COLO668 (cell line): ENCODE results near the gene CRABP2.

Experiments used
- DNase-seq: peaks from one replicate; lab custom pipeline; 2025; ENCODE audit not compliant: unreplicated experiment; lab: John Stamatoyannopoulos, UW

CRABP2 gene

GRCh38 chr1:156742017-156742416, 36.6 kb upstream of the CRABP2 start:
- no peak for DNase-seq

DNA sequence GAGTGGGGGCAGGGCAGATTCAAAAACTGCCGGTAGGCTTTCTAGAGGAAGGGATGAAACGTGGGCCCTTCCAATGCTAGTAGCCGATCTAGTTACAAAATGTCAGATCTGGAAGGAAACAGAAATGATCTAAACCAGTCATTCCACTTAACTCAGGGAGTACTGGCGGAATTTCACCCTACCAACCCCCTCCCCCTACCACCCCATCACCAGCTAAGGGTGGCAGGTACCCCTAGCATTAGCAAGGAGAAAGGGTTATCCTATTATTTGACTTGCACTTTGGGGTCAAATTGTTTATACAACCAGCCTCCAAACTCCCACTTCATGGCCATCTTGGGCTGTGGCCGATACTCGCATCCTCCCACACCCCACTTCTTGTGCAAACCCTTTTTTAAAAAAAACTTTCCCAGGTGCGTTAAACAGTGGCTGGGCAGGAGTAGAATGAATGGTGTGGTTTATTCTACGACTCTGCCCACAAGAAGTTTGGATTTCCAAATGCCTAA, 36.1 kb upstream of the CRABP2 start:
- DNase-seq, result no peak

DNA sequence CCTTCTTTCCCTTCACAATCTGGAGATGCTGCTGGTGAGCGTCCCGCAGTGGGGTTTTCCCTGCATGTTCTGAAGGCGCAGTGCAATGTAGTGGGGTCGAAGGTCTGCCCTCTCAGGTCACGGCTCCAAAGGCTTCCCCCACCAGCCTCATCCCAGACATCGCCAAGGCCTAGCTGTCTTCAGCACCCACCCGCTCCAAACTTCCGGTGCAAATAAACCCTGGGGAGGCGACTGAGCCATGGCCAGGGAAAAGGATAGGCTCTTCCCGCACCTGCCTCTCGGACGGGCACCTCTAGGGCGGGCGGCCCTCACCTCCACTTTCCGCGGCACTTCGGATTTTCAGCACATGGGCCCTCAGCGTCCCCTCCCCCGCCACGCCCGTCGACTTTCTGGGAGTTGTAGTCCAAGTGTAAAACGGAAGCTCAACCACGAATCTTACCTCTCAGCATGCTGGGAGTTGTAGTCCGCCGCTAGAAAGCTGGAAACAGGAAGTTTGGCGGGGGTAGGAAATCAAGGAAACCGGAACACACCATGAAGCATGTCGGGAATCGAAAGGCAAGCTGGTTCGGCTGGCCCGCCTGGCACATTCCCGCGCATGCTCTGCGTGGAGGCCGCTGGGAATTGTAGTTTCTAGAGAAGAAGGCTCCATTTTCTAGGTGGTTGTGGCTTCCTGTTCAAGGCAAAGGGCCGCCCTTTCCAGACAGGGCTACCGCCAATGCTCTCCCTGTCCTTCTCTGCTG, 35.5 kb upstream of the CRABP2 start, which contains the start of gene MRPL24:
TSS of gene MRPL24 (minus strand) at position 348 of the 740 bp plus-strand sequence. CDS start 2,384 bp downstream, outside the sequence.
- peak; percentile 98 for DNase-seq

DNA sequence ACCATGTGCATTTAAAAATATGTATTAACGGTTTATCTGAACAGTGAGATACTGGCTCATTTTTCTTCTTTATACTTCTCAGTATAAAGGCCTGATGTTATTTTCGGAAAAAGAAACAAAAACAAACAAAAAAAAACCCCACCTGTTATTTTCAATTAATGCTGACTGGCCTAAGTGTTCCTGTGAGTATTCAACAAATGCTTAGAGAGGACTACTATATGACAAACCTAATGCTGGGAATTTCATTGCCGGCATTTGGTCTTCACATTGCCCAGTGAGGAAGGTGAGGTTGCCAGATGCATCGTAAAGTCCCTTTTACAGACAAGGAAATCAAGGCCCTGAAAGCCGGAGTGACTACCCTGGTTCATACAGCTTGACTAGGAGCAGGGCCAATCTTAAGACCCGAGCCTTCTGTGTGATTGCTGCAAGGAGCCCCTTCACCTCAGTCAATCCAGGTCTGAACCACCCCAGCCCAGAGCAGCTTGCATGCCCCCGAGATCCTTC, 34.9 kb upstream of the CRABP2 start:
- DNase-seq, result no peak

- no peak for DNase-seq
Measured at GRCh38 chr1:156738916-156739315, 33.5 kb upstream of the CRABP2 start.

GRCh38 chr1:156738407-156738806, 33.0 kb upstream of the CRABP2 start:
- no peak for DNase-seq

DNA sequence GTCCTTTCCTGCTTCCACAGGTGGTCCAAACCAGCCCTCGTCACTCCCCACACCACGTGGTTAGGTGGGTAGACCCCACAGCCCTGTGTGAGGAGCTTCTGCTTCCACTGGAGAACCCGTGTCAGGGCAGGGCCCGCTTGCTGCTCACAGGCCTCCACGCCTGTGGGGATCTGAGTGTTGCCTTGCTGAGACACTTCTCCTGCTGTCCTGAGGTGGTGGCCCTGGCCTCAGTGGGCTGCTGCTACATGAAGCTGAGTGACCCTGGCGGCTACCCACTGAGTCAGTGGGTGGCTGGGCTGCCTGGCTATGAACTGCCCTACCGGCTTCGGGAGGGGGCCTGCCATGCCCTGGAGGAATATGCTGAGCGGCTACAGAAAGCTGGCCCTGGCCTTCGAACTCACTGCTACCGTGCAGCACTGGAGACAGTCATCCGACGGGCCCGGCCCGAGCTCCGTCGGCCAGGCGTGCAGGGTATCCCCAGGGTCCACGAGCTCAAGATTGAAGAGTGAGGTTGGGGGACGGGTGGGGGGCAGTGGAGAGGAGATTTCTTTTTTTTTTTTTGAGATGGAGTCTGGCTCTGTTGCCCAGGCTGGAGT, 28.7 kb upstream of the CRABP2 start:
- DNase-seq, result no peak

GRCh38 chr1:156728599-156729462, 23.4 kb upstream of the CRABP2 start, which contains the start of gene ISG20L2:
ISG20L2 (minus strand) TSS chr1:156728766; CDS start chr1:156727652, 1,114 bp downstream.
- DNase-seq, result peak; percentile 98

GRCh38 chr1:156727926-156728598, 22.7 kb upstream of the CRABP2 start, which contains the start of gene METTL25B:
METTL25B (plus strand) TSS chr1:156728469; CDS start chr1:156729105, 636 bp downstream.
- peak; percentile 94 for DNase-seq

DNA sequence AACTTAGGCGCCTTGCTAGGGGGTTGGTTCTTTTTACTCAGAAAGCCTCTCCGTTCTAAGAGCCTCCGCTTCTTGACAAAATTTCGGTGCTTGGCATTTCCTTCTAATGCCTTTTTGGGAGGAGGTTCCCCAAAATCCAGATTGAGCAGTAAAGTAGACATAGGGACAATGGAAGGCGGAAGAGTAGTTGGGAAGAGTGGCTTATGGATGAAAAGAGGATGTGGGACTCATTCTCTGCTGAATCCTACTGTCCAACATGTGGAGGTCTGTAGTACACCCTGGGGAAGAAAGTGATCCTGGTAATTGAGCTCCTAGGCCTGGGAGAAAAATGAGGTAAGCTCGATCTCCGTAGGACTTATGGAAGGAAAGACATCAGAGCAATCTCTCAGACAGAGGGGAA, 22.1 kb upstream of the CRABP2 start:
- DNase-seq, result no peak

DNA sequence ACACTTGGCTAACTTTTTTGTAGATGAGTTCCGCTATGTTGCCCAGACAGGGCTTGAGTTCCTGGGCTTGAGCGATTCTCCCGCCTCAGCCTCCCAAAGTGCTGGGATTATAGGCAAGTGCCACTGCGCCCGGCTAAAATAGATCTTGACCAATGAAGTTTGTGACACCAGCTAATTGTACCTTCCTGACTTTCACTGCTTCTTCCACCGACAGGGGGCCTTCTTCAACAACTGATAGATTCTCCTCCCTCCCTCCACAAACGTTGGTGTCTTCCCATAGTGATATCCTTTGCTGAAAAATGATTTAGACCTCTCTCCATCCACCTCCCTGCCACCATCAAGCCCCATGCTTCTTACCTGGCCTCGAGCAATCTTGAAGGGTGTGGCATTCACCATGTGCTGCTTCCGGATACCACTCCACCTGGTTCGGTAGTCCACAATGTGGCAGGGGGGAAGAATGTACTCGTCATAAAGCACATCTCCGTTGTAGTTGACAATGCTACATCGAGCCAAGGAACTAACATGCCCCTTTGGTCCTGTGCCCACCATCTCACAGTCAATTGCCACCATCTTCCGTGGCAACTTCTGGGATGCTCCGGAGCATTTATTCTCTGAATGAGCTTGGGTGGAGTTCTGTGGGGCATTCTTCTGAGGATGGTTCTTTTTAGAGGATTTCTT, 21.3 kb upstream of the CRABP2 start:
- DNase-seq, result peak; percentile 66

DNA sequence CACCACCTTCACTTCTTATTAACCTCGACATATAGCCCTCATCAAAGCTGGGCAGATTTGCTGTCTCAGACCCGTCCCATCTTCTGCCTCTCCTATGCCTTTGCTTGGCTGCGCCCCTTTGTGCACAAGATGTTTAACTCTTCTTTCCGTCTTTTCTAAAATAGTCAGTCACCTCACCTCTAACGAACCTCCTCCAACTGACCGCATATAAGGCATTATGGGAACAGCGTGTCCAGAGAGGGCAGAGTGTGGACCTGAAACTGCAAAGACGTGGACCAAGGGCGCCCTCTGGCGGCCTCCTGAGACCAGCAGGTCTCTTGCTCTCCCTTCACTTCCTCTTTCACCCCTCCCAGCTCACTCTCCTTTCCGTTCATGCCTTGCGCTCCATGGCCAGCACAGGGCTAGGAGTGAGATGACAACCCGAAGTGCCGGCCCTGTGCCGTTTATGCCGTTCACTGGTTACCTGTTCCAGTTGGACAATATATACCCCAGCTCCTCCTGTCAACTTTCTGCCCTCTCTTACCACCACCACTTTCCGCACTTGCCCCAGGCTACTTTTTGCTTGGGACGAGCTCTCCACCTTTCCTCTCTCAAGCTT, 20.4 kb upstream of the CRABP2 start:
- DNase-seq, result peak; percentile 93

DNA sequence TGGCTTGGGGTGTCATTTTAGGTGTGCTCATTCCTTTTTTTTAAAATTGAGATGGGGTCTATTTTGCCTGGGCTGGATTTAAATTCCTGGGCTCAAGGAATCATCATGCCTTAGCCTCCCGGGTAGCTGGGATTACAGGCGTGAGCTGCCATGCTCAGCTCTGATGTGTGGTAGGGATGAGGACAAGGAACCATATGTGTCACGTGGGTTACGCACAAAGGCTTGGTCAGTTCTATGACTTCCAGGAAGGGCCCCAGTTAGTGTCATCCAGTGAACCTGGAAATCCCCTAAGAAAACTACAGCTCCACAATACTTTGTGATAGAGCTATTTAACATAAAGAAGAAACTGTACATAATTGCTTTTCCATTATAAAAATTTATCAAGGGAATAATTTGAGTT, 16.2 kb upstream of the CRABP2 start:
- no peak for DNase-seq

- no peak for DNase-seq
Measured at GRCh38 chr1:156721131-156721530, 15.7 kb upstream of the CRABP2 start.

- DNase-seq, result no peak
Measured at GRCh38 chr1:156717351-156717750, 12.0 kb upstream of the CRABP2 start.

GRCh38 chr1:156714830-156715229, 9.4 kb upstream of the CRABP2 start:
- DNase-seq, result no peak

GRCh38 chr1:156712626-156713025, 7.2 kb upstream of the CRABP2 start:
- DNase-seq, result no peak

- no peak for DNase-seq
Measured at GRCh38 chr1:156711011-156711817, 5.8 kb upstream of the CRABP2 start.
